Measurements from ENCODE around the gene MLST8.

GRCh38 chr16:2243781-2244180 is 38.5 kb downstream of the MLST8 start:
- TF ChIP-seq CTCF (IDR thresholded peaks at IDR 0.05; ENCODE audit: low read length) (no peak), EZH2phosphoT487 (IDR thresholded peaks at IDR 0.05; ENCODE audit: low read length) (no peak)
